ENCODE results near the gene TMEM131. TPM values are rescaled to one million over a fixed set of nuclear protein-coding genes. Genes with fewer than 3 reads are reported as not detected.

The TMEM131 gene
- total RNA-seq, 4 donors from 2014 or later = 10.3 to 39.2 (median 20.0) TPM

GRCh38 chr2:97914691-97915213, 81.0 kb downstream of the TMEM131 start:
- no peak overlapping the region for H3K4me3 ChIP-seq
- H3K9me3 ChIP-seq = no peaks in the 10 kb centered on the region
- ATAC-seq (no peak), DNase-seq (no peak)
- H3K27me3 ChIP-seq = no peaks in the 10 kb centered on the region
- in situ Hi-C loops (cut with MboI; ENCODE audit: low sequenced_read_pairs in 4 of 4) (no loop called here), intact Hi-C loops (cut with DNase I; ENCODE audit: low total_unique reads) (no loop called here)
- peaks cover 17 to 33% of the 10 kb centered on the region in 2 donors for H3K4me1 ChIP-seq
- no peaks in the 10 kb centered on the region for H3K36me3 ChIP-seq
- TF ChIP-seq POLR2A (IDR thresholded peaks at IDR 0.05) (no peak), CTCF (IDR thresholded peaks at IDR 0.05 in 4 of 5, conservative IDR thresholded peaks at IDR 0.05 in 1 of 5) (no peak)
- H3K27ac ChIP-seq = peak overlapping the region in 1 of 4 donors; percentile 5

GRCh38 chr2:97913846-97914245, 81.9 kb downstream of the TMEM131 start:
- ATAC-seq (no peak), DNase-seq (no peak)
- H3K4me3 ChIP-seq = no peak overlapping the region
- in situ Hi-C loops (cut with MboI; ENCODE audit: low sequenced_read_pairs in 4 of 4) (no loop called here), intact Hi-C loops (cut with DNase I; ENCODE audit: low total_unique reads) (no loop called here)
- H3K4me1 ChIP-seq = peaks cover 17 to 33% of the 10 kb centered on the region in 2 donors
- no peaks in the 10 kb centered on the region for H3K27me3 ChIP-seq
- no peaks in the 10 kb centered on the region for H3K36me3 ChIP-seq
- H3K9me3 ChIP-seq = no peaks in the 10 kb centered on the region
- TF ChIP-seq POLR2A (IDR thresholded peaks at IDR 0.05) (no peak), CTCF (IDR thresholded peaks at IDR 0.05 in 4 of 5, conservative IDR thresholded peaks at IDR 0.05 in 1 of 5) (no peak)
- no peak overlapping the region for H3K27ac ChIP-seq

DNA sequence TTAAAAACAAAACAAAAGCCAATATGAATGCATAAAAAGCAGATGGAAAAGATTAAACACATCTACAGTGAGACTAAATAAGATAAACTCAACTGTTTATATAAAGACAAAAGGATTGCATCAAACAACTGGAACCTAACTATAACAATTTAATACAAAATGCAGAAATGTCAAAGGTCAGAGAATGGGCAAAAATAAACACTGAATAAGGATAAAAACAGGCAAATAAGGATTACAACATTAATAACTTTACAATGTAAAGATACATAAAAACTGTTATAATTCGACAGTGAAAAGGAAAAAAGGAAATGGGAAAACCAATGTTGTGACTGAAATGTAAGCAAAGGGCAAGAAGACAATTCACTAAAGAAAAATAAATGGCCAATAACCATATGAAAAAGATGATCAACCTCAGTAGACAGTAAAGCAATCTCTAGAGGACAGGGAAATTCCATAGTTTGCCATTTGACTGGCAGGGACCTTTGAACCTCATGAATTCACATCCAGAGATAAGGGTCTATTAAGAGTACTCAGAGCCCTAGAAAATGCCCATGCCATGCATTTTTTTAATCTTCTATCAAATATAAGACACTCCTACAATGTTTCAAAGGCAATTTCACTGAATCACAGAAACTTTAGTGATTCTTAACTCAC, 83.7 kb downstream of the TMEM131 start:
- Histone ChIP-seq H3K4me1 (peaks cover 15 to 23% of the 10 kb centered on the region in 2 donors), H3K9me3 (no peaks in the 10 kb centered on the region), H3K36me3 (no peaks in the 10 kb centered on the region), H3K27me3 (no peaks in the 10 kb centered on the region), H3K27ac (no peak overlapping the region), H3K4me3 (no peak overlapping the region)
- TF ChIP-seq POLR2A (IDR thresholded peaks at IDR 0.05) = no peak
- no peak for TF ChIP-seq CTCF (IDR thresholded peaks at IDR 0.05 in 4 of 5, conservative IDR thresholded peaks at IDR 0.05 in 1 of 5)
- intact Hi-C loops (cut with DNase I; ENCODE audit: low total_unique reads) (no loop called here), in situ Hi-C loops (cut with MboI; ENCODE audit: low sequenced_read_pairs in 4 of 4) (no loop called here)
- DNase-seq (no peak), ATAC-seq (no peak)

GRCh38 chr2:97911206-97911921, 84.4 kb downstream of the TMEM131 start:
- peaks cover 21 to 22% of the 10 kb centered on the region in 2 donors for H3K4me1 ChIP-seq
- in situ Hi-C loops (cut with MboI; ENCODE audit: low sequenced_read_pairs in 4 of 4) = no loop called here
- ATAC-seq (no peak), DNase-seq (no peak)
- H3K27me3 ChIP-seq = no peaks in the 10 kb centered on the region
- intact Hi-C loops (cut with DNase I; ENCODE audit: low total_unique reads) = no loop called here
- no peak overlapping the region for H3K4me3 ChIP-seq
- no peak overlapping the region for H3K27ac ChIP-seq
- no peaks in the 10 kb centered on the region for H3K36me3 ChIP-seq
- TF ChIP-seq POLR2A (IDR thresholded peaks at IDR 0.05) (no peak), CTCF (IDR thresholded peaks at IDR 0.05 in 4 of 5, conservative IDR thresholded peaks at IDR 0.05 in 1 of 5) (no peak)
- H3K9me3 ChIP-seq = no peaks in the 10 kb centered on the region
